ENCODE measurements around the gene RUNX2.

DNA sequence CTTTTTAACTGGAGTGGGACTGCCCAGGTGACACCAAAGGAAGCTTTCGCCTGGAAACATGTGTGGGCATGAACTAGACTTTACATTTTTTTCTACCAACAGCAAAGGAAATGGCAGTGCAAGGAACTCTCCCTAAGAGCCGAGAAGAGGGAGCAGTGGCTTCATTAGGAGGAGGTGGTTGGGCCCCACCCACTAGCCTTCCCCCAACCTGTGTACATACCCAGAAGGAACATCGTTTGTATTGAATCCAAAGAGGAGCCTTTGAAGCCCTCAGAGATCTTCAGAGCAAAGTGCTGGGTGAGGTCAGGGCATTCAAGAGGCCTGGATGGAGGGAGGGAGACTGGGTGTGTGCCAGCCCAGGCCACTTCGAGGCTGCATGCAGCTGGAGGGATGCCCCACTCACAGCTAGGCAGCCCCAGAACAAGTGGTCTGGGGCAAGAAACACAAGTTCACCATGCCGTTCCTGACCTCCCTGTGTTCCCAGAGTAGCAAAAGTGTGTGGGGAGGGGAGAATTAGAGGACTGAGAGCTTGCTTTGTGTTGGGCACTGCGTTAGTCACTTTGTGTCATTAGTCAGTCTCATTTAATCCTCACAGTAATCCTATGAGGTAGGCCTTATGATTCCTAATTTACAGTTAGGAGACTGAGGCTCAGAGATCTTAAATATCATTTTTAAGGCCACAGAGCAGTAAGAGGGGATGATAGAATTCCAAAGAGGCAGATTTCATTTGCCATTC is 241.2 kb downstream of the RUNX2 start:
- TF ChIP-seq, protein P1, sequence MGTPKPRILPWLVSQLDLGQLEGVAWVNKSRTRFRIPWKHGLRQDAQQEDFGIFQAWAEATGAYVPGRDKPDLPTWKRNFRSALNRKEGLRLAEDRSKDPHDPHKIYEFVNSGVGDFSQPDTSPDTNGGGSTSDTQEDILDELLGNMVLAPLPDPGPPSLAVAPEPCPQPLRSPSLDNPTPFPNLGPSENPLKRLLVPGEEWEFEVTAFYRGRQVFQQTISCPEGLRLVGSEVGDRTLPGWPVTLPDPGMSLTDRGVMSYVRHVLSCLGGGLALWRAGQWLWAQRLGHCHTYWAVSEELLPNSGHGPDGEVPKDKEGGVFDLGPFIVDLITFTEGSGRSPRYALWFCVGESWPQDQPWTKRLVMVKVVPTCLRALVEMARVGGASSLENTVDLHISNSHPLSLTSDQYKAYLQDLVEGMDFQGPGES (IDR thresholded peaks at IDR 0.05; ENCODE audit: low read depth, low read length): no peak
- TF ChIP-seq, protein P2, sequence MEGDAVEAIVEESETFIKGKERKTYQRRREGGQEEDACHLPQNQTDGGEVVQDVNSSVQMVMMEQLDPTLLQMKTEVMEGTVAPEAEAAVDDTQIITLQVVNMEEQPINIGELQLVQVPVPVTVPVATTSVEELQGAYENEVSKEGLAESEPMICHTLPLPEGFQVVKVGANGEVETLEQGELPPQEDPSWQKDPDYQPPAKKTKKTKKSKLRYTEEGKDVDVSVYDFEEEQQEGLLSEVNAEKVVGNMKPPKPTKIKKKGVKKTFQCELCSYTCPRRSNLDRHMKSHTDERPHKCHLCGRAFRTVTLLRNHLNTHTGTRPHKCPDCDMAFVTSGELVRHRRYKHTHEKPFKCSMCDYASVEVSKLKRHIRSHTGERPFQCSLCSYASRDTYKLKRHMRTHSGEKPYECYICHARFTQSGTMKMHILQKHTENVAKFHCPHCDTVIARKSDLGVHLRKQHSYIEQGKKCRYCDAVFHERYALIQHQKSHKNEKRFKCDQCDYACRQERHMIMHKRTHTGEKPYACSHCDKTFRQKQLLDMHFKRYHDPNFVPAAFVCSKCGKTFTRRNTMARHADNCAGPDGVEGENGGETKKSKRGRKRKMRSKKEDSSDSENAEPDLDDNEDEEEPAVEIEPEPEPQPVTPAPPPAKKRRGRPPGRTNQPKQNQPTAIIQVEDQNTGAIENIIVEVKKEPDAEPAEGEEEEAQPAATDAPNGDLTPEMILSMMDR (IDR thresholded peaks at IDR 0.05): no peak
- TF ChIP-seq FOXJ3 (CRISPR knock-in tag; IDR thresholded peaks at IDR 0.05) (no peak), JUND (IDR thresholded peaks at IDR 0.05) (no peak), RCOR1 (IDR thresholded peaks at IDR 0.05; ENCODE audit: low read length) (no peak), GABPA (IDR thresholded peaks at IDR 0.05; ENCODE audit: low read depth) (no peak), EP300 (IDR thresholded peaks at IDR 0.05; ENCODE audit: borderline replicate concordance in 1 of 2, low read depth in 1 of 2, low read length in 1 of 2) (no peak), POLR2AphosphoS5 (IDR thresholded peaks at IDR 0.05; ENCODE audit: low read depth, low read length) (no peak), RAD21 (IDR thresholded peaks at IDR 0.05; ENCODE audit: low read length) (no peak), TCF12 (IDR thresholded peaks at IDR 0.05) (no peak), SMC3 (IDR thresholded peaks at IDR 0.05; ENCODE audit: low read depth, low read length) (no peak)
- TF ChIP-seq, protein P3, sequence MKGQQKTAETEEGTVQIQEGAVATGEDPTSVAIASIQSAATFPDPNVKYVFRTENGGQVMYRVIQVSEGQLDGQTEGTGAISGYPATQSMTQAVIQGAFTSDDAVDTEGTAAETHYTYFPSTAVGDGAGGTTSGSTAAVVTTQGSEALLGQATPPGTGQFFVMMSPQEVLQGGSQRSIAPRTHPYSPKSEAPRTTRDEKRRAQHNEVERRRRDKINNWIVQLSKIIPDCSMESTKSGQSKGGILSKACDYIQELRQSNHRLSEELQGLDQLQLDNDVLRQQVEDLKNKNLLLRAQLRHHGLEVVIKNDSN (IDR thresholded peaks at IDR 0.05; ENCODE audit: borderline replicate concordance, low read depth): no peak
